ENCODE results near the gene STAC2.

DNA sequence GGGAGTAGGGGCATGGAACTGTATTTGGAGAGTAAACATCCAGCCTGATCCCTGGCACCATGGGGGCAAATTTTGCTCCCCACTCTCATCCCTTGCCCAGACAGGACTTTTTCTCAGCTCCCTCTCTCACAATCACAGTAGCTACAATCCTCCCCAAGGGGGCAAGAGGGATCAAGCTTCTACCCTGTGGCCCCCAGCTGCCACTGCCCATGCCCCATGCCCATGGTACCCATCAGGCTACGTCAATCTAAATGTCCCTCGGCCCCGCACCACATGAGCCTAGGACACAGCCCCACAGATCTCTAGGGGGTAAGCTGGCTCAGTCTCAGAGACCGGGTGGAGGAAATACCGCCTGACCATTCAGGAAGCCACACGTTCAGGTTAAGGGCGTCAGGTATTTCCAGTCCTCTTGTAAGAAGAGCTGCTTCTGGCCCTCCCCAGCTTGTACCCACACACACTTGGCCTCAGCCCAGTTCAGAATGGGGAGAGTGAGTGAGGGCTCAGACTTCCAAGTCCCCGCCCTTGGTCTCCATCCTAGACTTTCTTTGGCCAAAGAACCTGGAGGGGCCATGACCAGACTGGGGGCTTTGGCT is 30.1 kb downstream of the STAC2 start:
- TF ChIP-seq EP300 (IDR thresholded peaks at IDR 0.05) (no peak), POLR2A (IDR thresholded peaks at IDR 0.05; ENCODE audit: low read depth) (no peak), POLR2AphosphoS5 (IDR thresholded peaks at IDR 0.05) (no peak)
- TF ChIP-seq, protein P1, sequence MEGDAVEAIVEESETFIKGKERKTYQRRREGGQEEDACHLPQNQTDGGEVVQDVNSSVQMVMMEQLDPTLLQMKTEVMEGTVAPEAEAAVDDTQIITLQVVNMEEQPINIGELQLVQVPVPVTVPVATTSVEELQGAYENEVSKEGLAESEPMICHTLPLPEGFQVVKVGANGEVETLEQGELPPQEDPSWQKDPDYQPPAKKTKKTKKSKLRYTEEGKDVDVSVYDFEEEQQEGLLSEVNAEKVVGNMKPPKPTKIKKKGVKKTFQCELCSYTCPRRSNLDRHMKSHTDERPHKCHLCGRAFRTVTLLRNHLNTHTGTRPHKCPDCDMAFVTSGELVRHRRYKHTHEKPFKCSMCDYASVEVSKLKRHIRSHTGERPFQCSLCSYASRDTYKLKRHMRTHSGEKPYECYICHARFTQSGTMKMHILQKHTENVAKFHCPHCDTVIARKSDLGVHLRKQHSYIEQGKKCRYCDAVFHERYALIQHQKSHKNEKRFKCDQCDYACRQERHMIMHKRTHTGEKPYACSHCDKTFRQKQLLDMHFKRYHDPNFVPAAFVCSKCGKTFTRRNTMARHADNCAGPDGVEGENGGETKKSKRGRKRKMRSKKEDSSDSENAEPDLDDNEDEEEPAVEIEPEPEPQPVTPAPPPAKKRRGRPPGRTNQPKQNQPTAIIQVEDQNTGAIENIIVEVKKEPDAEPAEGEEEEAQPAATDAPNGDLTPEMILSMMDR (IDR thresholded peaks at IDR 0.05) = no peak

Data from esophagus muscularis mucosa (tissue), 4 donors.